Hematopoietic multipotent progenitor cell treated with erythropoietin and hydrocortisone succinate and interleukin-3 and kit ligand, for 17 days (in vitro differentiated cells): ENCODE results near the gene TGFB2.

Experiments
- DNase-seq: peaks from one replicate; pipeline ENCODE4 v3.0.0-alpha.2; 2015; ENCODE audit warnings: low spot score

The TGFB2 gene

DNA sequence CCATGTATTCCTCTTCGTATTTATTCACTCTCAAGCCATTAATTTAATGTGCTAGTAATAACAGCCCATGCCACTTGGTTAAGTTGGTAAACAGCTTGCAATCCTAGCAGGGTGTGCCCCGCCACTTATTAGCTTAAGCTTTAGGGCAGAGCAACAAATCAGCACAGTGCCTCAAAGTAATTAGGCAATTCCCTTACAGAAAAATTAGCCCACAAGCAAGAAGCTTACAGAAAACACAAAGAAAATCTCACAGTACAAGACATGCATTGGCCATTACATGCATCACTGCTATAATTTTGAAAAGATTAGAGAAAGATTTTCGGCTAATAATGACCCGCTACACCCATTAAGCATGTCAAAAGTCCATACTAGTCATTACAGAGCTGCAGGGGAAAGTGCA is 47.6 kb downstream of the TGFB2 start:
- DNase-seq = no peak

- no peak for DNase-seq
These were observed 49.3 kb downstream of the TGFB2 start for GRCh38 chr1:218394416-218394815.

DNA sequence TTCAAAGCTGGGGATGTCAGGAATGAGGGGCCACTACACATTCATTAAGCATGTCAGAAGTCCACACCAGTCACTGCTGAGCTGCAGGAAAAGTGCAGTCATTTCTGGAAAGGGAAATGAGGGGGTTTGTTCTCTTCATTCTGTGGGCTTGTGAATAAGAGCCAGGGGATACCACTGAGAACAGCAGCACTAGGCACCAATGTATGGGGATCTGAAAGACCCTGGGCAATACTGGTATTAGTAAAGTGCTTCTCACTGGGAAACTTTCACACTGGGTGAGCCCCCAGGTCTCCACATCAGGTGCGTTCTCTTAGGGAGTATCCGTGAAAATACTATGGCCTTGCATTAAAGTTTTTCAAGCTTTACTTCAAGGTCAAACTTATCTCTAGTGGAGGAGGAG is 49.9 kb downstream of the TGFB2 start:
- DNase-seq = no peak

GRCh38 chr1:218395916-218396315 is 50.8 kb downstream of the TGFB2 start:
- DNase-seq = no peak

- no peak for DNase-seq
These were observed 52.7 kb downstream of the TGFB2 start for GRCh38 chr1:218397752-218398339.

DNA sequence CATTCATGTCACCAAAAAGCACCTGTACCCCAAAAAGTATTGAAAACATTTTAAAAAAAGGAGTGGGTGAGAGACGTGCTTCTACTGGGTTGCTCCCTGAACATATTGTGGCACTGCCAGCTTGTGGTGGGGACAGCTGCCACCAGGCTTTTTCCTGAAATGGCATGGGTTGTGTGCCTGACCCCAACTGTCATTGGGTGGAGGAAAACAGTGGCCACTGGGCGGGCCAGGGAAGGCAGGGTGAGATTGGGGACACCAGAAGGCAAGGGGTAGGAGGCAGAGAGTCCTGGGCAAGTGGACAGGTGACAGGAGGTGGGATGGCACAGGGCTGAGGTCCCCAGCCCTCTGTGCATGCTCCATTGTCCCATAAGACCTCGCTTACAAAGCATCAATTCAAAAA is 55.5 kb downstream of the TGFB2 start:
- DNase-seq = no peak

GRCh38 chr1:218401441-218401997 is 56.4 kb downstream of the TGFB2 start:
- DNase-seq = no peak

GRCh38 chr1:218401998-218402785 is 57.1 kb downstream of the TGFB2 start:
- no peak for DNase-seq

DNA sequence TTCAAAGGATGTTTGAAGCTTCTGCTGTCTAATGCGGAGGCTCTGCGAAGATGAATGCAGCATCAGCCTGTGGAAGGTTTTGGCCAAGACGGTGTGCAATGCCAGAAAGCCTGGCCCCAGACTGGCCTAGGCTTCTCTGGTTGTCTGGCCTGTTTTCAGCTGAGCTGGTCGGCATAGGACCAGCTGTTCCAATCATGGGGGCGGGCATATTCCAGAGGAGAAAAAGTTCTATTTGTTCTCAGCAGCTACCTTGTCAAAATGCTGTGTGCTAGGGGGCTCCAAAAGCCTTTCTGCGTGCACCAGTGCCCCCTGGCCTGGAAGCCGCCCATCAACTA is 57.6 kb downstream of the TGFB2 start:
- no peak for DNase-seq

DNA sequence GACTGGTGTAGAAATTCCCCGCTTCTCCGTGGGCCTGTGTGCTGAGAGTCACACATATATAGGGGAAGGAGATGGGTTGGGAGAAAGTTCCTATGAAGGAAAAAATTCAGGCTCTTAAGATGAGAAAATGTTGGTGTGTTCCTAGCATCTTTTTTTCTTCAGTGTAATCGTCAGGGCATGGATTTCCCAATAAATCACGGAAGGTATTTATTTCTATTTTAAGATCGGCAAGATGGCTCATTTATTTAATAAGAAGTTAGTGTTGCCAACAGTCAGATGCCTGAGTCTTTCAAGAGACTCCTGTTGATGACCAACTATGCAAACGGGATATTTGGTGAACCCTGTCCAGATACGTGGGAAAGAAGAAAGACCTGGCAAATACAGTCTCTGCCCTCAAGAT is 58.2 kb downstream of the TGFB2 start:
- no peak for DNase-seq

- DNase-seq = no peak
These were observed 62.5 kb downstream of the TGFB2 start for GRCh38 chr1:218407630-218408029.

- no peak for DNase-seq
These were observed 63.0 kb downstream of the TGFB2 start for GRCh38 chr1:218408135-218408534.

DNA sequence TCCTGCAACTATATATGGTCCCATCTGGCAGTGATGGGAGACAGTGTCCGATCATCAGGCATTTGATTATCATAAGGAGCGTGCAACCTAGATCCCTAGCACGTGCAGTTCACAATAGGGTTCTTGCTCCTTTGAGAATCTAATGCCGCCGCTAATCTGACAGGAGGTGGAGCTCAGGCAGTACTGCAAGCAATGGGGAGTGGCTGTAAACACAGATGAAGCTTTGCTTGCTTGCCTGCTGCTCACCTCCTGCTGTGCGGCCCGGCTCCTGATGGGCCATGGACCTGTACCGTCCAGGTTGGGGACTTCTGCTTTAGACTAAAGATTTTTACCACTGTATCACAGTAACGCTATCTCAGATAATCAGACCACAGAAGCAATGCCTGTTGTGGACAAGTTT is 63.8 kb downstream of the TGFB2 start:
- no peak for DNase-seq

- DNase-seq = no peak
These were observed 64.9 kb downstream of the TGFB2 start for GRCh38 chr1:218409946-218410510.

- DNase-seq = no peak
These were observed 66.0 kb downstream of the TGFB2 start for GRCh38 chr1:218411101-218411500.

- DNase-seq = no peak
These were observed 67.0 kb downstream of the TGFB2 start for GRCh38 chr1:218412171-218412570.

- DNase-seq = no peak
These were observed 68.0 kb downstream of the TGFB2 start for GRCh38 chr1:218413179-218413578.

- no peak for DNase-seq
These were observed 69.1 kb downstream of the TGFB2 start for GRCh38 chr1:218414060-218414728.

DNA sequence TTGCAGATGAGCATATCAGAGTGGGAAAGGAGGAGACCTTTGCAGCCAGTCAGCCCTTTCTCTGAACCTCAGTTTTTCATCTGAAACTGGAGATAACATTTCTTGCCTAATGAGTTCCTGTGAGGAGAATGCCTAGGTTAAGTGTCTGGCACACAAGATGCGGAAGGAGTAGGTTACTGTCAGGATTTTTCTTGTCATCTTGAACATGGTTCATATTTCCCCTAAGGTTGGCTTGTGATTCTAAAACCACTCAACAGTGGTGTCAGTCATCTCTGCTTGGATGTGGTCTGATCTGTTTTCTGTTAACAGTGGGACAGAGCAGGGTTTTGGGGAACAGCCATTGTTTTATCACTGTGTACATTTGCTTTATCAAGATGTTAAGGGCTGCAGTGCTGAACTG is 70.6 kb downstream of the TGFB2 start:
- no peak for DNase-seq

DNA sequence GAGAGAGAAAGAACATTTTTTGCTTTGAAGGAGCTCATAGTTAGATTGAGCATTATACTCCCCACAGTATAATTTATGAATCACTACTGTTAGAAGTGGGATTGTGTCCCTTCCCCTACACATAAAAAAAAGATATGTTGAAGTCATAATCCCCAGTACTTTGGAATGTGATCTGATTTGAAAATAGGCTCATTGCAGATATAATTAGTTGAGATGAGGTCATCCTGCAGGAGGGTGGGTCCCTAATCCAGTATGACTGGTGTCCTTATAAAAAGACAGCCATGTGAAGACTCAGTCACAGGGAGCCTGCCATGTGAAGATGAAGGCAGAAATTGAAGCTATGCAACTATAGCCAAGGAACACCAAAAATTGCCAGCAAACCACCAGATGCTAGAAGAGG is 76.4 kb downstream of the TGFB2 start:
- no peak for DNase-seq

DNA sequence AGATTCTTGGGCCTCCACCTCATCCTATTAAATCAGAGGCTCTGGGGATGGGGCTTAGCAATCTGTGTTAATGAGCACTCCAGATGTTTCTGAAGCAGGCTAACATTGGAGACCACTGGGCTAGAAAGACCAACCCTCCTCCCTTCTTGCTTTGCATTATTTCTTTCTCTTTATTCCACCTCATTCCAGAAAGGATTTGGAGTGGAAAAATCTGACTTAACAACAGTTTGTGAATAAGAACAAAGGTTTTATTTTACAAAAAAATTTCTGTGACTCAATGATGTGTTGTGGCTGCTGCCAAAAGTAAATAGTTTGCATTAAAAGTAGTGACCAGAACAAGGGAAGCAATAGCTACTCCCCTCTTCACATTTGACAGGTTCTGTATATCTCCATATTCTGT is 79.4 kb downstream of the TGFB2 start:
- DNase-seq = no peak

GRCh38 chr1:218425647-218426342 is 80.7 kb downstream of the TGFB2 start:
- no peak for DNase-seq
